ES-I3 (cell line): ENCODE data around the gene RNF144A.

Experiments used
- H3K36me3 ChIP-seq: 2 replicates; pipeline ENCODE4 v1.6.1; 2013; ENCODE audit warnings: mild to moderate bottlenecking, low read length, control low read depth, moderate library complexity; ENCODE audit not compliant: insufficient read depth
- H3K4me1 ChIP-seq: 2 replicates; pipeline ENCODE4 v1.6.1; 2013; ENCODE audit warnings: mild to moderate bottlenecking, control low read depth, low read length; ENCODE audit not compliant: insufficient read depth
- H3K9ac ChIP-seq: 2 replicates; pipeline ENCODE4 v1.6.1; 2013; ENCODE audit warnings: low read depth, mild to moderate bottlenecking, low read length, moderate library complexity
- H3K9me3 ChIP-seq: 2 replicates; pipeline ENCODE4 v1.6.1; 2013; ENCODE audit warnings: mild to moderate bottlenecking, low read length, moderate library complexity; ENCODE audit not compliant: control insufficient read depth, insufficient read depth

Gene RNF144A

DNA sequence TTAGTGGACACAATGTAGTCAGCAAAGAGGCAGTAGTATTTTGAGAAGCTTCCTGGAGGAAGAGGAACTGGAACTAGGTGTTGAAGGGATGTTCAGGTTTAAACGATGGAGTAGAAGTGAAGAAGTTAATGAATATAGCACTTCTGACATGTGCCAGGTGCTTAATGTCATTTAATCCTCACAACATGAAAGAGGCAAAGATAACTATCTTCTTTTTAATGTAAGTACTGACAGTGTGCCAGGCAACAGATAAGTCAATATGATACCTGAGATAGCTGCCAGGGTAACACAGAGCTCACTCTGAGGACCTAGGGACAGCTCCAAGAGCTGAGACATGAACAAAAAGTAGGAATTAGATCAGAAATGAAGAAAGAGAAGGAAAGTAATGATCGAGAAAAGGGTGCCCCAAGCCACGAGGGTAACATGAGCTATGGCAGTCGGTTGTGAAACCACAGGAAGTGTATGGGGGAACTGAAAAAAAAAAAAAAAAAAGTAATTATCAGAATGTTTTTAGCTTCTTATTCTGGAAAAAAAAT lies 140.7 kb downstream of the RNF144A start:
- Histone ChIP-seq H3K9ac (no peak overlapping the region), H3K9me3 (no peaks in the 10 kb centered on the region), H3K36me3 (no peaks in the 10 kb centered on the region), H3K4me1 (no peaks in the 10 kb centered on the region)

DNA sequence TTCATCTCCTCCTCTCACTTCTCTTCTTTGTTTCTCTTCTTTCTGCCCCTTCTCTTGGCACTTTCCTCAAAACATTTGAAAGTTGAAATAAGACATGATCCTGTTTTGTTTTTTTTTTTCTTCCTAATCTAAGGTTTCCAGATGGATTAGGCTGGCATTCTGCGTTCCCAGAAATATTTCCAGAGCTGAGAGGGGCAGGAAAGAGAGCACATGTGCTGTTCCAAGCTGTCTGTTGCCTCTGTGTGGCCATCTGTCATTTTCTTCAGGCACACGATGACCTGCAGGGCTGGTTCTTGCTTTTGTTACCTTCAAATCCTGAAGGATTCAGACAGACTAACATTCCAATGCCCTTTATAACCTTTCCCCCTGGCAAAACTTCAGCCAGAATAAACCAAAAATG lies 142.9 kb downstream of the RNF144A start:
- Histone ChIP-seq H3K9ac (no peak overlapping the region), H3K9me3 (no peaks in the 10 kb centered on the region), H3K36me3 (no peaks in the 10 kb centered on the region), H3K4me1 (no peaks in the 10 kb centered on the region)

DNA sequence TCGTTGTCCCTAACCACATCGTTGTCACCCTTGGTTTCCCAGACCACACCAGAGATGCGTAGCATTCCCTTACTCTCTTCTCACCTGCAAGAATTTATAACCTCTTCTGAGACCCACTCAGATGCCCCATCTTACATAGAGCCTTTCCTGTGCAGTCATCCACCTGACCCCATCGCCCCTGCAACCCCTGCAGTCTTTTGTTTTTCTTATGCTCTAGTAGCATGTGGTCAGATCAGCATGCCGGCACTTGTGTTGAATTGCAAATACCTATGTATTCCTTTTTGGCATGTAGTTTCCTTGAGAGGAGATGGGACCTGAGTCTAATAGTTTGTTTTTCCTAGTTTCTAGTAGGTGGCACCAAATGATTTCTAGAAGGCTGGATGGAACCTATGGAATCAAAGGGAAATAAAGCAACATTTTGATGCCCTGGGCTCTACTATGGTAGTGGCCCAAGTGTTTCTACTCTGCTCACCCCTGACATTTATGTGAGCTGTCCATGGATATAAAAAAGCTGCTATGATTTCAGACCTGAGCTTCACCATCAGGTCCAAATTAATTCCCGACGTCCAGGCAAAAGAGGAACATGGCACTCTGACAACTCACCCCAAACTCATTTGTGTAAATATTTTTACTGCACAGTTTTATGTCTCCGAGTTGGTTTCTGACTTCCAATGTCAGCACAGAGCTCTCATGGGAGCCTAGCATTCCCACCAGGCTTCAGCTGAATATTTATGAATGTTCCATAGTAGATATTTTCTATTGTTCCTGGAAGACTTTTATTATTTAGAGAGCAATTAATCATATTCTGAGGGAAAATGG lies 143.6 kb downstream of the RNF144A start:
- H3K4me1 ChIP-seq: no peaks in the 10 kb centered on the region
- H3K9me3 ChIP-seq: no peaks in the 10 kb centered on the region
- no peaks in the 10 kb centered on the region for H3K36me3 ChIP-seq
- H3K9ac ChIP-seq: no peak overlapping the region

DNA sequence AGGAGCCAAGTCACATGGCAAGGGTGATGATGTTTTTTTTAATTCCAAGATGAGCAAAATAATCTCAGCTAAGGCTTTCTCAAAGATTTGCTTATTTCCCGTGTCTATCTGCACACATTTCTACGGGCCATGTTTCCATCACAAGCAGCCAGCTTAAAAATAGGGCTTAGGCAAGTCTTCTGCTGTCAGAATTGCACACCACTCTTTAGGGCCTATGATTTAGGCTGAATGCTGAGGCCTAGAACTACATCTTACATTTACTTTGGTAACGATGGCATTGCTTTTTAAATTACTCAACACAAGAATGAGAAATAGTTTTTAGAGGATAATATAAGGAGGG lies 144.2 kb downstream of the RNF144A start:
- H3K9ac ChIP-seq: no peak overlapping the region
- no peaks in the 10 kb centered on the region for H3K36me3 ChIP-seq
- no peaks in the 10 kb centered on the region for H3K9me3 ChIP-seq
- H3K4me1 ChIP-seq: no peaks in the 10 kb centered on the region

DNA sequence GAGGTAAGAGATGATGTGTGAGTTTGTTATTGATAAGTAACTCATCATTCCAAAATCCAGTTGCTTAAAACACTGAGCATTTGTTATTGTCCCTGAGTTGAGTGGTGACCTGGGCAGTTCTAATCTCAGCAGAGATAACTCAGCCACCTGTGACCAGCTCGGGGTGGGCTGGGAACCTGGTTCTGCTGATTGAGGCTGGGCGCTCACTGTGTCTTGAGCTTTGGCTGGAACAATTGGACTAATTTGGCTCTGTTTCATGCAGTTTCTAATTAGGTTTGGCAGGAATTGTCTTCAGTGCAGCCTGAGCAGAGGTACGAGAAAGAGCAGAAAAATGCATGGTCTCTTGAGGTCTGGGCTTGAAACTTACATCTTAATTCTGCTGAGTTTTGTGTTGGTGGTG lies 144.7 kb downstream of the RNF144A start:
- Histone ChIP-seq H3K9me3 (no peaks in the 10 kb centered on the region), H3K4me1 (no peaks in the 10 kb centered on the region), H3K36me3 (no peaks in the 10 kb centered on the region)

DNA sequence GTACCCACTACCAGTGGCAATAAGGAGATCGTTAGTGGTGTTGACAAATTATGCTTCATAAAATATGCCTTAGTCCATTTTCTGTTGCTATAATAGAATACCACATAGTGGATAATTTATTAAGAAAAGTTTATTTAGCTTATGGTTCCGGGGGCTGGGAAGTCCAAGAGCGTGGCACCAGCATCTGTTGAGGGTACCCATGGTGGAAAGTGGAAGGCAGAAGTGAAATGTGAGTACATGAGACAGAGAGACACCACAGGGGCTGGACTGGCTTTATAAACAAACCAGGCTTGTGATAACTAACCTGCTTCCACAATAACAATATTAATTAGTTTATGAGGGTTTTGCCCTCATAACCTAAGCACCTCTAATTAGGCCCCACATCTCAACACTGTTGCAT lies 146.6 kb downstream of the RNF144A start:
- Histone ChIP-seq H3K4me1 (no peaks in the 10 kb centered on the region), H3K9me3 (no peaks in the 10 kb centered on the region), H3K36me3 (no peaks in the 10 kb centered on the region), H3K9ac (no peak overlapping the region)

More for the DNA sequence above, 144.7 kb downstream of the RNF144A start:
- no peak overlapping the region for H3K9ac ChIP-seq

DNA sequence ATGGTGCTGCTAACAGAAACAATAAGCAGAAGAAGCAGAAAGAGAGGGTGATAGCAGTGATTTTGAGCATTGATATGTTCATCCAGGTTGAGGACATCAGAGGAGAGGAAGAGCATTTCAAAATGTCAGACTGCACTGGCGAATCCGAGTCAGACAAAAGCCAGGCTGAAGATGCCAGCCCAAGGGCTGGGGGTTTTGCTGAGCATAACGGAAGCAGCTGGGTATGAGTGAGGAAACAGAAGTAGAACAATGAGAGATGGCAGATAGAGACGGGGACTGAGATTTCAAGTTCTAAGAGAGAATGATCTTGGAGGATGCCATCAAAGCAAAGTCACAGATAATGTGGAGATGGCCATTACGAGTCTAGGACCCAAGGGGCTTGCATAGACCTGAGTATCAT lies 151.2 kb downstream of the RNF144A start:
- H3K4me1 ChIP-seq: no peaks in the 10 kb centered on the region
- H3K36me3 ChIP-seq: no peaks in the 10 kb centered on the region
- H3K9ac ChIP-seq: no peak overlapping the region
- no peaks in the 10 kb centered on the region for H3K9me3 ChIP-seq

DNA sequence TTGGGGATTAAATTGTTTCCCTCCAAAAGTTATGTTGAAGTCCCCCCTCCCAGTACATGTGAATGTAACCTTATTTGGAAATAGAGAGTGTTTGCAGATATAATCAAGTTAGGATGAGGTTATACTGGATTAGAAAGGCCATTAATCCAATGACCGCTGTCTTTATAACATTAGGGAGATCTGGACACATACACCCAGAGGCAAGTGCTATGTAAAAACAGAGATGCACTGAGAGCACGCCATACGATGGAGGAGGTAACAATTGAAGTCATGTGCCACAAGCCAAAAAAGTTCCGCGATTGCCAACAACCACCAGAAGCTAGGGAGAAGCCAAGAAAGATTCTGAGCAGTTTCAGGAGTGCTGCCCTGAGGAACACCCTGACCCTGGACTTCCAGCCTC lies 153.3 kb downstream of the RNF144A start:
- H3K9ac ChIP-seq: no peak overlapping the region
- H3K36me3 ChIP-seq: no peaks in the 10 kb centered on the region
- H3K9me3 ChIP-seq: no peaks in the 10 kb centered on the region; the same call in 1 of the 2 replicates
- H3K4me1 ChIP-seq: no peaks in the 10 kb centered on the region

DNA sequence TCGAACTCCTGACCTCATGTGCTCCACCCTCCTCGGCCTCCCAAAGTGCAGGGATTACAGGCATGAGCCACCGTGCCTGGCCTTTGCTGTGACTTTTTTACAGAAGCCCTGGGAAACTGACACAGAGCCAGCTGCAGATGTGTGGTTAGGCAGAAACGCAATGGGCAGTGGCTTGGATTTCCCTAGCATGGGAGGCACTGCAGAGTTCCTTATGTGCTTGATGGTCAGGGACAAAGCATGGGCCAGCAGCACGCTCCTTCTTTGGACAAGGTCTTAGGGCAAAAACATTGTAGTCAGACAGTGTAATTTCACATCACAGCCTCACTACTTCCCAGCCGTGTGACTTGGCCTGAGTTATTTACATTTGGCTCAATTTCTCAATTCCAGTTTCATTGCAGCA lies 153.9 kb downstream of the RNF144A start:
- Histone ChIP-seq H3K36me3 (no peaks in the 10 kb centered on the region), H3K9me3 (no peaks in the 10 kb centered on the region; the same call in 1 of the 2 replicates), H3K4me1 (no peaks in the 10 kb centered on the region), H3K9ac (no peak overlapping the region)

DNA sequence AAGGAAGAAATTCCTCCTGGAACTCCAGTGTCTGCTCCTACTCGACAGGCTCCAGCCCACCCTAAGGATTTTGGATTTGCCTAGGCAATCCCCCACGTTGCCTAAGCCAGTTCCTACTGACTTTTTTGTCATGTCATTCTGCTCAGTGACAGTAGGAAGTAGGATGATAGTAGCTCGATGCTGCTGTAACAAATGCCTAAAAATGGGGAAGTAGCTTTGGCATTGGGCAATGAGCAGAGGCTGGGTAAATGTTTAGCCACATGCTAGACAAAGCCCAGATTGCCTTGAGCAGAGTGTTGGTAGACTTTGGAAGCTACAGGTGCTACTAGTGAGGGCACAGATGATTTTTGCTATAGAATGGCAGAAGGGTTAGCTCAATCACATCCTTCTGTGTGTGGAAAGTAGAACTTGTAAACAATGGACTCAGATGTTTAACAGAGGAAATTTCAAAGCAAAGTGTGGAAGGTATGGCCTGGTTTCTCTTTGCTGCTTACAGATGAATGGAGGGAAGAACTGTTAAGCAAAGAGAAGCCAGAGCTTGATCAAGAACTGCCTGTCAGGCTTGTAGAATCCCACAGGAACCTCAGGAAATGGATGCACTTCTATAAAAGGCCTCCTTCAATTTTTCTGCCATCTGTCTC lies 154.8 kb downstream of the RNF144A start:
- no peaks in the 10 kb centered on the region for H3K36me3 ChIP-seq
- no peaks in the 10 kb centered on the region; the same call in 1 of the 2 replicates for H3K9me3 ChIP-seq
- no peak overlapping the region for H3K9ac ChIP-seq
- no peaks in the 10 kb centered on the region for H3K4me1 ChIP-seq

DNA sequence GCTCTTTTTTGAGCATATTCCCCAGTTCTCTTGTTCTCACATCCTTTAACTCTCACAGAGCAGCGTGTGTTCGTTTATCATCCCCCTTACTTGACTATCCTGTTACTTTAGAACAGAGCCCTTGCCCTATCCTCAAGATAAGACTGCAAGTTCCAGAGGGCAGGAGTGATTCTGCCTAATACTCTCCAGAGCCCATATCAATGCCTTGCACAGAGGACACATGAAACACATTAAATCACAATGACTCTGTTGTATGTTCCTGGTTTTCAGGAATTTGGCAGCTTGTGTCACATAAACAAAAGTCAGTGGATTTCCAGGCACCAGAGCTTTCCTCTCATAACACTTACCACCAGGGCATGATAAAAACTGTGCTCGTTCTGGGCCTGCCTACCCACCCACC lies 156.7 kb downstream of the RNF144A start:
- no peaks in the 10 kb centered on the region for H3K4me1 ChIP-seq
- no peaks in the 10 kb centered on the region for H3K36me3 ChIP-seq
- no peaks in the 10 kb centered on the region; the same call in 1 of the 2 replicates for H3K9me3 ChIP-seq
- H3K9ac ChIP-seq: no peak overlapping the region

DNA sequence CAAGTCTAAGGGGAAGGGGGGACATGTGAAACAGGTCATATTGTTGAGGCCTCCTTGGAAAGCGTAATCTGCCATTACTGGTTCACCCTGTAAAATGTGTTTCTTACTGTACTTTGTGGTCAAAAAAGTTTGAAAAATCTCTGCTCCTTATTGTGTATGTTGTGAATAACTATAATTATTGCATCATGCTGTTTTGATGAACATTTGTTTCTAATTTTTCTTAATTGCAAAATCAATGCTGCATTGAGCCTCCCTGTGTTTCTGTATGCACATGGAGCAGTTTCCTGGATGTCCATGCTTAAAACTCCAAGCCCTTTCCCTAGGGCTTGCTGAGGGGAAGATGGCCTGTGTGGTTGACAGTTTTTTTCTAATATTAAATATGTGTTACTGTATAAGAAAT lies 158.6 kb downstream of the RNF144A start:
- Histone ChIP-seq H3K4me1 (no peaks in the 10 kb centered on the region), H3K36me3 (no peaks in the 10 kb centered on the region), H3K9ac (no peak overlapping the region), H3K9me3 (no peaks in the 10 kb centered on the region; the same call in 1 of the 2 replicates)

DNA sequence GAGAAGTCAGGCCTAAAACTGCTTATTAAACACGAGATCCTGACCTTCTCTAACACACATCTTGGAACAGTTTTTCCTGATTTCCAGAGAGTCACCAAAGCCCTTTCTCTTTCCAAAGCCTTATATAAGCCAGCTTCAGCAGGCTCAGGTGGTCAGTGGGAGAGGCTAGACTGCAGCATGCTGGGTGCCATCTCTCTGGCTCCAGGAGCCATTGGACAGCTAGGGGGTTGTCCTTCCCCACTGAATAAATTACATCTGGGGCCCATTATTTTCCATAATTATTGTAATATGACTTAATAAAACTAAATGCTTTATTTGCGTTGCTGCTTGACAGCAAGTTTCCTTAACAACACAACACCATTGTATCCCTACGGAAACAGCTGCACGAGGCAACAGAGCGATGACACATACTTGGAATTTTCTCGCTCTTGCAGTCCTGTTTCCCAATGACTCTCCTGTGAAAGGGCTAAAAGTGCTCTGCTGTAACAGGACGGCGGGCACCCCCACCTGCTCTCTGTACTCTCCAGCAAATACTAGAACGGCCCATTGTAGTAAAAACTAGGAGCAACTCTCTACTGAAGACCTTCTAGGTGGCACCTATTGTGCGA lies 160.6 kb downstream of the RNF144A start:
- Histone ChIP-seq H3K36me3 (no peaks in the 10 kb centered on the region), H3K9me3 (no peaks in the 10 kb centered on the region; the same call in 1 of the 2 replicates), H3K9ac (no peak overlapping the region), H3K4me1 (no peaks in the 10 kb centered on the region)

DNA sequence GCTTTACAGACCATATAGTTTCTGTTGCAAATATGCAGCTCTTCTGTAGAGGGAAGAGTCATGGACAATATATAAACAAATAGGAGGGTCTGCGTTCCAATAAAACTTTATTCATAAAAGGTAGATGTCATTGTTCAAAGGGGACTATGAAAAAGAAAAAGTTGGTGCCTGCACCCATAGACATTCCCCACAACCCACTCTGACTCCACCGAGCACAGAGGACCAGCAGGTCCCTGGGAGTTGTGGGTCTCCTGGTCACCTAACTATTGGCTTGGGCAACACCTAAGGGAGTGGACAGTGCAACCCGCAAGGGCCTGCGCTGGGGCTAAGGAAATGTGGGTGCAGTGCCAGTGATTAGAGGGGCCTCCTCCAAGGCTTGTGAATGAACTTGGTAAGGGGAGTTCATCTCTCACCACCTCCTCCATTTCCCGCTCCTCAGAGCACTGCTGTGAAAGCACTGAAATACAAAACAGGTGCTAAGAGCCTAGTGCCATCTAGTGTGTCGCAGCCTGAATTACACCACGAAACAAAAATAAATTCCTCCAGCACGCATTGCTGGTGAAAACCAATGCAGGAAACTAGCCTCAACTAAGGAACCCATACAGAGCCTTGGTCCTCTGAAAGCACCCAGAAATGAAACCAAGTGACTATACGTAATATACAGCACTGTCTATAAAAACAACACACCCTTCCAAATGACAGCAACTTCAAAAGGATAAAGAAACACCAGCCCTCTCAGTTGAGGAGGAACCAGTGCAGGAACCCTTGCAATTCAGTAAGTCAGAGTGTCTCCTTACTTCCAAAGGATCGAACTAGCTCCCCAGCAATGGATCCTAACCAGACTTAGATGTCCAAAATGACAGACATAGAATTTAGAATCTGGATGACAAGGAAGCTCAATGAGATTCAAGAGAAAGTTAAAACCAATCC lies 166.6 kb downstream of the RNF144A start:
- Histone ChIP-seq H3K9me3 (no peaks in the 10 kb centered on the region), H3K9ac (no peak overlapping the region), H3K36me3 (no peaks in the 10 kb centered on the region), H3K4me1 (no peaks in the 10 kb centered on the region)
